Adrenal gland (tissue), 12 donors: ENCODE results near the gene CHAC1. TPM values are rescaled to one million over a fixed set of nuclear protein-coding genes. Genes with fewer than 3 reads are reported as not detected.

Source experiments
- DNase-seq, 7 donors: peaks; one replicate each; pipeline ENCODE4 v3.0.0-alpha.2; 2019 to 2020
- H3K27ac ChIP-seq, 5 donors: fragments of 200-600 bp; sonication (generic) in 4 of 5; 1 replicate in 3 of 5; 2 replicates in 2 of 5; pipeline versions ENCODE4 v1.5.1 to v1.8.0; 2016 to 2020; ENCODE audit warnings: mild to moderate bottlenecking in 1 of 5
- H3K27me3 ChIP-seq: fragments of 200-600 bp; 2 replicates; pipeline ENCODE4 v1.8.0; 2021
- H3K36me3 ChIP-seq, 2 donors: fragments of 200-600 bp; replicated peaks in 1 of 2; 1 replicate in 1 of 2; 2 replicates in 1 of 2; pipeline versions ENCODE4 v1.5.1 to v1.8.0; 2018 to 2022
- H3K4me1 ChIP-seq, 2 donors: fragments of 200-600 bp; replicated peaks in 1 of 2; 1 replicate in 1 of 2; 2 replicates in 1 of 2; pipeline versions ENCODE4 v1.5.1 to v1.8.0; 2018 to 2021
- H3K4me3 ChIP-seq, 4 donors: fragments of 200-600 bp; sonication (generic) in 3 of 4; one replicate each; pipeline ENCODE4 v1.5.1; 2016 to 2018
- H3K9me3 ChIP-seq, 3 donors: fragments of 200-600 bp; sonication (generic) in 1 of 3; replicated peaks in 1 of 3; 1 replicate in 2 of 3; 2 replicates in 1 of 3; pipeline versions ENCODE4 v1.5.1 to v1.8.0; 2016 to 2021
- CTCF ChIP-seq, 6 experiments: fragments of 450-650 bp in 4 of 6; fragments of 200-600 bp in 2 of 6; sonication (generic) in 1 of 6; IDR thresholded peaks; 1 replicate in 5 of 6; 2 replicates in 1 of 6; pipeline versions ENCODE4 v1.5.1 to v1.8.0; 2016 to 2021; ENCODE audit warnings: antibody characterized with exemption in 6 of 6, mild to moderate bottlenecking in 2 of 6, moderate library complexity in 1 of 6
- POLR2A ChIP-seq, 2 donors: fragments of 450-650 bp; IDR thresholded peaks; one replicate each; pipeline ENCODE4 v1.6.1; 2017; ENCODE audit warnings: antibody characterized with exemption in 2 of 2, mild to moderate bottlenecking in 2 of 2, moderate library complexity in 1 of 2
- WGBS, 4 donors: extraction: QIAGEN DNeasy Blood & Tissue Kit in 2 of 4; methylation state at CpG; one replicate each; pipeline versions ENCODE4 v1.1.5 to v1.1.7; 2013 to 2017; 5-methylcytosine and 5-hydroxymethylcytosine counted together
- intact Hi-C, 2 donors: fragments of 100-400 bp; cut with DNase I; formaldehyde crosslinking; loops; one replicate each; pipeline versions ENCODE4 v1.14.1 to v1.15.0; 2022 to 2023
- polyA plus RNA-seq, 3 donors: library from polyadenylated mRNA; stranded (reverse); fragments of 200-250 nt in 2 of 3; fragments of 350-450 nt in 1 of 3; fragmentation: Illumina TruSeq in 1 of 3; extraction: RNeasy Lipid Tissue Mini Kit (QIAGEN cat#74804) in 1 of 3; gene quantifications; one replicate each; pipeline ENCODE4 v1.2.3, GENCODE V29; 2013 to 2014
- total RNA-seq, 9 donors: library from RNA; depleted of rRNA in 4 of 9; stranded (reverse); fragments of >200 nt in 4 of 9; fragments of 120-200 nt in 1 of 9; fragmentation: NEBNext Ultra II Directional in 1 of 9; extraction: Animal tissue kit (Norgen Biotek cat#: 25700) in 1 of 9; gene quantifications; one replicate each; pipeline versions ENCODE4 v1.1.0 to v1.2.4, GENCODE V29; 2013 to 2023
- donor health status: healthy with polysubstance abuse.
- donor health status: Bipolar disorder and iron deficiency.
- donor health status: DM: yes; HTN: yes; CAD: no.
- donor health status: DM: no; HTN: no; CAD: no.
- donor health status: DM: no; HTN: no; CAD: no.
- donor health status: DM: yes; HTN: yes; CAD: no.

Gene CHAC1
- total and polyA plus RNA-seq, 12 donors: 0.24 to 2.4 (median 1.1) TPM; not detected in 1

- Histone ChIP-seq H3K9me3 (no peaks in the 10 kb centered on the region), H3K27me3 (no peaks in the 10 kb centered on the region), H3K4me3 (no peak overlapping the region), H3K4me1 (peaks cover 18 to 31% of the 10 kb centered on the region in 2 donors), H3K36me3 (no peaks in the 10 kb centered on the region), H3K27ac (no peak overlapping the region)
- no peak for DNase-seq
- TF ChIP-seq CTCF (IDR thresholded peaks at IDR 0.05) (no peak), POLR2A (IDR thresholded peaks at IDR 0.05) (no peak)
- 51 to 68% (median 64%) methylated on average over 4 to 7 of the region's 7 CpGs for WGBS, 4 donors
- intact Hi-C loops: no loop called here
These were observed 42.1 kb upstream of the CHAC1 start for GRCh38 chr15:40911141-40911540.

GRCh38 chr15:40911693-40912092, 41.6 kb upstream of the CHAC1 start:
- Histone ChIP-seq H3K9me3 (no peaks in the 10 kb centered on the region), H3K4me3 (no peak overlapping the region), H3K27ac (no peak overlapping the region), H3K4me1 (peaks cover 13 to 26% of the 10 kb centered on the region in 2 donors), H3K27me3 (no peaks in the 10 kb centered on the region), H3K36me3 (no peaks in the 10 kb centered on the region)
- intact Hi-C loops: no loop called here
- TF ChIP-seq POLR2A (IDR thresholded peaks at IDR 0.05): no peak
- TF ChIP-seq CTCF (IDR thresholded peaks at IDR 0.05): no peak
- whole genome bisulfite sequencing, 4 donors: 90 to 100% (median 96%) methylated on average over 2 of the region's 2 CpGs
- DNase-seq: no peak

- Histone ChIP-seq H3K9me3 (no peaks in the 10 kb centered on the region), H3K4me3 (no peak overlapping the region), H3K4me1 (peaks cover 8 to 18% of the 10 kb centered on the region in 2 donors), H3K27me3 (no peaks in the 10 kb centered on the region), H3K36me3 (no peaks in the 10 kb centered on the region), H3K27ac (no peak overlapping the region)
- no peak for DNase-seq
- 78 to 100% (median 85%) methylated on average over 1 to 6 of the region's 6 CpGs for WGBS, 4 donors
- intact Hi-C loops: no loop called here
- TF ChIP-seq POLR2A (IDR thresholded peaks at IDR 0.05) (no peak), CTCF (IDR thresholded peaks at IDR 0.05) (no peak)
These were observed 40.8 kb upstream of the CHAC1 start for GRCh38 chr15:40912478-40912877.

- no peak overlapping the region for H3K4me3 ChIP-seq
- TF ChIP-seq POLR2A (IDR thresholded peaks at IDR 0.05): no peak
- no peak for TF ChIP-seq CTCF (IDR thresholded peaks at IDR 0.05)
- no peak for DNase-seq
- WGBS, 4 donors: 92 to 97% (median 94%) methylated on average over 12 of the region's 12 CpGs
- H3K27me3 ChIP-seq: no peaks in the 10 kb centered on the region
- H3K27ac ChIP-seq: no peak overlapping the region
- H3K9me3 ChIP-seq: no peaks in the 10 kb centered on the region
- intact Hi-C loops: no loop called here
- H3K36me3 ChIP-seq: no peaks in the 10 kb centered on the region
- peaks cover 8 to 14% of the 10 kb centered on the region in 2 donors for H3K4me1 ChIP-seq
These were observed 39.3 kb upstream of the CHAC1 start for GRCh38 chr15:40914013-40914412.
